ENCODE data around the gene ZNF385C. TPM values are rescaled to one million over a fixed set of nuclear protein-coding genes. Genes with fewer than 3 reads are reported as not detected.

The ZNF385C gene
- total and polyA plus RNA-seq, 2 of the 13 experiments (the other 11 are each of a cell fraction or from before 2014, with no cell fraction given), result 2.3 to 6.1 TPM

GRCh38 chr17:42087736-42088705 lies 10.3 kb downstream of the ZNF385C start (continued):
- TF ChIP-seq, protein P1, sequence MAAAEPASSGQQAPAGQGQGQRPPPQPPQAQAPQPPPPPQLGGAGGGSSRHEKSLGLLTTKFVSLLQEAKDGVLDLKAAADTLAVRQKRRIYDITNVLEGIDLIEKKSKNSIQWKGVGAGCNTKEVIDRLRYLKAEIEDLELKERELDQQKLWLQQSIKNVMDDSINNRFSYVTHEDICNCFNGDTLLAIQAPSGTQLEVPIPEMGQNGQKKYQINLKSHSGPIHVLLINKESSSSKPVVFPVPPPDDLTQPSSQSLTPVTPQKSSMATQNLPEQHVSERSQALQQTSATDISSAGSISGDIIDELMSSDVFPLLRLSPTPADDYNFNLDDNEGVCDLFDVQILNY (CRISPR knock-in tag; conservative IDR thresholded peaks at IDR 0.05), result no peak
- TF ChIP-seq DNMT1 (CRISPR knock-in tag; IDR thresholded peaks at IDR 0.05), result no peak
- no peak; the same call in 1 of the 2 replicates for TF ChIP-seq ZBTB7A (CRISPR knock-in tag; IDR thresholded peaks at IDR 0.05)
- no peak for TF ChIP-seq MXD1 (CRISPR knock-in tag; IDR thresholded peaks at IDR 0.05)
- no peak; the same call in 1 of the 2 replicates for TF ChIP-seq ZFY (CRISPR knock-in tag; IDR thresholded peaks at IDR 0.05)
- no peak for TF ChIP-seq BRCA1 (CRISPR knock-in tag; IDR thresholded peaks at IDR 0.05)
- TF ChIP-seq SATB2 (CRISPR knock-in tag; IDR thresholded peaks at IDR 0.05), result 0 out of 2 replicates have a peak, but pooled peaks have one; percentile 73
- 0 out of 2 replicates have a peak, but pooled peaks have one; percentile 28 for TF ChIP-seq BORCS8-MEF2B (CRISPR knock-in tag; IDR thresholded peaks at IDR 0.05)
- TF ChIP-seq ZNF354B (CRISPR knock-in tag; IDR thresholded peaks at IDR 0.05), result no peak
- TF ChIP-seq ZNF720 (CRISPR knock-in tag; IDR thresholded peaks at IDR 0.05), result no peak
- TF ChIP-seq, protein P2, sequence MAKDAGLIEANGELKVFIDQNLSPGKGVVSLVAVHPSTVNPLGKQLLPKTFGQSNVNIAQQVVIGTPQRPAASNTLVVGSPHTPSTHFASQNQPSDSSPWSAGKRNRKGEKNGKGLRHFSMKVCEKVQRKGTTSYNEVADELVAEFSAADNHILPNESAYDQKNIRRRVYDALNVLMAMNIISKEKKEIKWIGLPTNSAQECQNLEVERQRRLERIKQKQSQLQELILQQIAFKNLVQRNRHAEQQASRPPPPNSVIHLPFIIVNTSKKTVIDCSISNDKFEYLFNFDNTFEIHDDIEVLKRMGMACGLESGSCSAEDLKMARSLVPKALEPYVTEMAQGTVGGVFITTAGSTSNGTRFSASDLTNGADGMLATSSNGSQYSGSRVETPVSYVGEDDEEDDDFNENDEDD (CRISPR knock-in tag; IDR thresholded peaks at IDR 0.05; ENCODE audit: borderline replicate concordance), result peak; percentile 29; the same call in 1 of the 2 replicates
- no peak for TF ChIP-seq ZFP36L2 (CRISPR knock-in tag; IDR thresholded peaks at IDR 0.05)
- no peak for TF ChIP-seq NKX3-1 (CRISPR knock-in tag; IDR thresholded peaks at IDR 0.05)
- no peak for TF ChIP-seq NBN (conservative IDR thresholded peaks at IDR 0.05)
- no peak for TF ChIP-seq SNRNP70 (IDR thresholded peaks at IDR 0.05; ENCODE audit: low read depth, low read length)
- TF ChIP-seq, protein P3, sequence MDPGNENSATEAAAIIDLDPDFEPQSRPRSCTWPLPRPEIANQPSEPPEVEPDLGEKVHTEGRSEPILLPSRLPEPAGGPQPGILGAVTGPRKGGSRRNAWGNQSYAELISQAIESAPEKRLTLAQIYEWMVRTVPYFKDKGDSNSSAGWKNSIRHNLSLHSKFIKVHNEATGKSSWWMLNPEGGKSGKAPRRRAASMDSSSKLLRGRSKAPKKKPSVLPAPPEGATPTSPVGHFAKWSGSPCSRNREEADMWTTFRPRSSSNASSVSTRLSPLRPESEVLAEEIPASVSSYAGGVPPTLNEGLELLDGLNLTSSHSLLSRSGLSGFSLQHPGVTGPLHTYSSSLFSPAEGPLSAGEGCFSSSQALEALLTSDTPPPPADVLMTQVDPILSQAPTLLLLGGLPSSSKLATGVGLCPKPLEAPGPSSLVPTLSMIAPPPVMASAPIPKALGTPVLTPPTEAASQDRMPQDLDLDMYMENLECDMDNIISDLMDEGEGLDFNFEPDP (CRISPR knock-in tag; conservative IDR thresholded peaks at IDR 0.05), result no peak
- TF ChIP-seq ZNF264 (CRISPR knock-in tag; IDR thresholded peaks at IDR 0.05), result peak; percentile 53; the same call in 1 of the 2 replicates
- TF ChIP-seq RFX5 (IDR thresholded peaks at IDR 0.05; ENCODE audit: low read depth, low read length), result no peak
- no peak for TF ChIP-seq MAFF (IDR thresholded peaks at IDR 0.05; ENCODE audit: low read depth, low read length)
- TF ChIP-seq ZNF530 (CRISPR knock-in tag; IDR thresholded peaks at IDR 0.05; ENCODE audit: low read depth), result no peak
- TF ChIP-seq BCLAF1 (IDR thresholded peaks at IDR 0.05), result no peak
- TF ChIP-seq THYN1 (CRISPR knock-in tag; IDR thresholded peaks at IDR 0.05; ENCODE audit: borderline replicate concordance, low read depth), result no peak
- no peak for TF ChIP-seq SMC3 (IDR thresholded peaks at IDR 0.05; ENCODE audit: low read length)
- no peak for TF ChIP-seq DPF2 (CRISPR knock-in tag; IDR thresholded peaks at IDR 0.05; ENCODE audit: borderline replicate concordance, low read depth)
- no peak for TF ChIP-seq ISX (CRISPR knock-in tag; conservative IDR thresholded peaks at IDR 0.05)
